ENCODE results near the gene OTOG. TPM values are rescaled to one million over a fixed set of nuclear protein-coding genes. Genes with fewer than 3 reads are reported as not detected.

The OTOG gene
- total and polyA plus RNA-seq, 3 experiments from 2014 or later, result not detected

- no peak overlapping the region for H3K4me3 Mint-ChIP-seq
- peaks cover 33 to 55% of the 10 kb centered on the region in 2 donors for H3K27me3 Mint-ChIP-seq
- no peaks in the 10 kb centered on the region for H3K4me1 Mint-ChIP-seq
- peaks cover 8 to 21% (median 9%) of the 10 kb centered on the region in 5 donors for H3K9me3 Mint-ChIP-seq
- DNase-seq, result no peak
- no peaks in the 10 kb centered on the region for H3K4me1 ChIP-seq (ENCODE audit: insufficient read depth, low read length)
- CTCF ChIA-PET, result no interaction called here
- peak overlapping the region in 1 of 8 donors; percentile 52 for H3K27ac Mint-ChIP-seq
- POLR2A ChIA-PET, result no interaction called here
- no peaks in the 10 kb centered on the region for H3K36me3 Mint-ChIP-seq
- no peak overlapping the region for H3K4me3 ChIP-seq (ENCODE audit: low read length)
- H3K36me3 ChIP-seq (ENCODE audit: insufficient read depth, low read length), result no peaks in the 10 kb centered on the region
- H3K9me3 ChIP-seq (ENCODE audit: low read length), result no peaks in the 10 kb centered on the region
- no peaks in the 10 kb centered on the region for H3K27me3 ChIP-seq (ENCODE audit: insufficient read depth, low read length, poor library complexity, severe bottlenecking)
- H3K27ac ChIP-seq (ENCODE audit: low read depth, low read length), result no peak overlapping the region
Observed at GRCh38 chr11:17650127-17650911, 103.3 kb downstream of the OTOG start.

- Mint-ChIP-seq H3K36me3 (no peaks in the 10 kb centered on the region), H3K27ac (no peak overlapping the region), H3K4me3 (no peak overlapping the region), H3K4me1 (no peaks in the 10 kb centered on the region), H3K27me3 (peaks cover 35 to 62% of the 10 kb centered on the region in 2 donors), H3K9me3 (peaks cover 9 to 26% (median 15%) of the 10 kb centered on the region in 5 donors)
- Histone ChIP-seq H3K36me3 (ENCODE audit: insufficient read depth, low read length) (no peaks in the 10 kb centered on the region), H3K4me1 (ENCODE audit: insufficient read depth, low read length) (no peaks in the 10 kb centered on the region), H3K9me3 (ENCODE audit: low read length) (no peaks in the 10 kb centered on the region), H3K27ac (ENCODE audit: low read depth, low read length) (no peak overlapping the region), H3K4me3 (ENCODE audit: low read length) (no peak overlapping the region), H3K27me3 (ENCODE audit: insufficient read depth, low read length, poor library complexity, severe bottlenecking) (no peaks in the 10 kb centered on the region)
- DNase-seq, result no peak
- POLR2A ChIA-PET, result no interaction called here
- CTCF ChIA-PET, result no interaction called here
Observed at GRCh38 chr11:17651061-17651460, 104.0 kb downstream of the OTOG start.

GRCh38 chr11:17651681-17652080, 104.6 kb downstream of the OTOG start:
- Histone ChIP-seq H3K36me3 (ENCODE audit: insufficient read depth, low read length) (no peaks in the 10 kb centered on the region), H3K27ac (ENCODE audit: low read depth, low read length) (no peak overlapping the region), H3K27me3 (ENCODE audit: insufficient read depth, low read length, poor library complexity, severe bottlenecking) (no peaks in the 10 kb centered on the region), H3K4me3 (ENCODE audit: low read length) (no peak overlapping the region), H3K9me3 (ENCODE audit: low read length) (no peaks in the 10 kb centered on the region), H3K4me1 (ENCODE audit: insufficient read depth, low read length) (no peaks in the 10 kb centered on the region)
- DNase-seq, result no peak
- peaks cover 35 to 62% of the 10 kb centered on the region in 2 donors for H3K27me3 Mint-ChIP-seq
- POLR2A ChIA-PET, result no interaction called here
- no peak overlapping the region for H3K4me3 Mint-ChIP-seq
- no peaks in the 10 kb centered on the region for H3K4me1 Mint-ChIP-seq
- H3K9me3 Mint-ChIP-seq, result peaks cover 9 to 26% (median 15%) of the 10 kb centered on the region in 5 donors
- no peaks in the 10 kb centered on the region for H3K36me3 Mint-ChIP-seq
- H3K27ac Mint-ChIP-seq, result no peak overlapping the region
- CTCF ChIA-PET, result no interaction called here

- Mint-ChIP-seq H3K27ac (no peak overlapping the region), H3K36me3 (no peaks in the 10 kb centered on the region)
Observed at GRCh38 chr11:17652556-17652955, 105.5 kb downstream of the OTOG start.

GRCh38 chr11:17653611-17654010, 106.6 kb downstream of the OTOG start:
- no peaks in the 10 kb centered on the region for H3K27me3 ChIP-seq (ENCODE audit: insufficient read depth, low read length, poor library complexity, severe bottlenecking)
- ChIA-PET POLR2A (no interaction called here), CTCF (no interaction called here)
- H3K4me3 ChIP-seq (ENCODE audit: low read length), result no peak overlapping the region
- no peaks in the 10 kb centered on the region for H3K4me1 Mint-ChIP-seq
- no peaks in the 10 kb centered on the region for H3K4me1 ChIP-seq (ENCODE audit: insufficient read depth, low read length)
- no peaks in the 10 kb centered on the region for H3K9me3 ChIP-seq (ENCODE audit: low read length)
- DNase-seq, result no peak
- no peaks in the 10 kb centered on the region for H3K36me3 Mint-ChIP-seq
- no peak overlapping the region for H3K27ac Mint-ChIP-seq
- H3K9me3 Mint-ChIP-seq, result peaks cover 0 to 15% (median 13%) of the 10 kb centered on the region in 5 donors
- no peak overlapping the region for H3K4me3 Mint-ChIP-seq
- no peak overlapping the region for H3K27ac ChIP-seq (ENCODE audit: low read depth, low read length)
- no peaks in the 10 kb centered on the region for H3K36me3 ChIP-seq (ENCODE audit: insufficient read depth, low read length)
- H3K27me3 Mint-ChIP-seq, result peaks cover 30 to 54% of the 10 kb centered on the region in 2 donors

More at GRCh38 chr11:17652556-17652955, 105.5 kb downstream of the OTOG start:
- no peaks in the 10 kb centered on the region for H3K27me3 ChIP-seq (ENCODE audit: insufficient read depth, low read length, poor library complexity, severe bottlenecking)
- H3K9me3 ChIP-seq (ENCODE audit: low read length), result no peaks in the 10 kb centered on the region
- no peaks in the 10 kb centered on the region for H3K4me1 Mint-ChIP-seq
- H3K4me3 Mint-ChIP-seq, result no peak overlapping the region
- peaks cover 6 to 22% (median 15%) of the 10 kb centered on the region in 5 donors for H3K9me3 Mint-ChIP-seq
- H3K4me3 ChIP-seq (ENCODE audit: low read length), result no peak overlapping the region
- ChIA-PET CTCF (no interaction called here), POLR2A (no interaction called here)
- no peak for DNase-seq
- H3K36me3 ChIP-seq (ENCODE audit: insufficient read depth, low read length), result no peaks in the 10 kb centered on the region
- no peaks in the 10 kb centered on the region for H3K4me1 ChIP-seq (ENCODE audit: insufficient read depth, low read length)
- H3K27ac ChIP-seq (ENCODE audit: low read depth, low read length), result no peak overlapping the region
- peaks cover 33 to 57% of the 10 kb centered on the region in 2 donors for H3K27me3 Mint-ChIP-seq

GRCh38 chr11:17655682-17656081, 108.6 kb downstream of the OTOG start:
- Histone ChIP-seq H3K4me3 (ENCODE audit: low read length) (no peak overlapping the region), H3K27me3 (ENCODE audit: insufficient read depth, low read length, poor library complexity, severe bottlenecking) (no peaks in the 10 kb centered on the region), H3K27ac (ENCODE audit: low read depth, low read length) (no peak overlapping the region), H3K9me3 (ENCODE audit: low read length) (no peaks in the 10 kb centered on the region), H3K4me1 (ENCODE audit: insufficient read depth, low read length) (no peaks in the 10 kb centered on the region), H3K36me3 (ENCODE audit: insufficient read depth, low read length) (no peaks in the 10 kb centered on the region)
- no peak for DNase-seq
- ChIA-PET POLR2A (no interaction called here), CTCF (no interaction called here)
- H3K27me3 Mint-ChIP-seq, result peaks cover 19 to 46% of the 10 kb centered on the region in 2 donors
- H3K9me3 Mint-ChIP-seq, result peaks cover 0 to 15% (median 13%) of the 10 kb centered on the region in 5 donors
- no peak overlapping the region for H3K4me3 Mint-ChIP-seq
- no peaks in the 10 kb centered on the region for H3K36me3 Mint-ChIP-seq
- H3K4me1 Mint-ChIP-seq, result no peaks in the 10 kb centered on the region
- no peak overlapping the region for H3K27ac Mint-ChIP-seq

GRCh38 chr11:17658211-17658610, 111.2 kb downstream of the OTOG start:
- Histone ChIP-seq H3K4me3 (ENCODE audit: low read length) (no peak overlapping the region), H3K9me3 (ENCODE audit: low read length) (no peaks in the 10 kb centered on the region), H3K36me3 (ENCODE audit: insufficient read depth, low read length) (no peaks in the 10 kb centered on the region), H3K4me1 (ENCODE audit: insufficient read depth, low read length) (no peaks in the 10 kb centered on the region), H3K27me3 (ENCODE audit: insufficient read depth, low read length, poor library complexity, severe bottlenecking) (no peaks in the 10 kb centered on the region), H3K27ac (ENCODE audit: low read depth, low read length) (no peak overlapping the region)
- Mint-ChIP-seq H3K9me3 (peaks cover 0 to 15% (median 13%) of the 10 kb centered on the region in 5 donors), H3K27ac (no peak overlapping the region), H3K36me3 (no peaks in the 10 kb centered on the region), H3K4me1 (no peaks in the 10 kb centered on the region), H3K4me3 (no peak overlapping the region), H3K27me3 (peaks cover 9 to 31% of the 10 kb centered on the region in 2 donors)
- ChIA-PET POLR2A (no interaction called here), CTCF (no interaction called here)
- no peak for DNase-seq

GRCh38 chr11:17668166-17668565, 121.1 kb downstream of the OTOG start:
- peaks cover 4 to 23% of the 10 kb centered on the region in 2 donors for H3K27me3 Mint-ChIP-seq
- no peaks in the 10 kb centered on the region for H3K36me3 ChIP-seq (ENCODE audit: insufficient read depth, low read length)
- H3K27me3 ChIP-seq (ENCODE audit: insufficient read depth, low read length, poor library complexity, severe bottlenecking), result no peaks in the 10 kb centered on the region
- no peaks in the 10 kb centered on the region for H3K4me1 ChIP-seq (ENCODE audit: insufficient read depth, low read length)
- no peaks in the 10 kb centered on the region for H3K9me3 ChIP-seq (ENCODE audit: low read length)
- ChIA-PET POLR2A (no interaction called here), CTCF (no interaction called here)
- DNase-seq, result no peak
- H3K4me3 ChIP-seq (ENCODE audit: low read length), result no peak overlapping the region
- no peaks in the 10 kb centered on the region for H3K36me3 Mint-ChIP-seq
- H3K27ac Mint-ChIP-seq, result no peak overlapping the region
- no peaks in the 10 kb centered on the region for H3K4me1 Mint-ChIP-seq
- no peak overlapping the region for H3K4me3 Mint-ChIP-seq
- peaks cover 0 to 7% (median 4%) of the 10 kb centered on the region in 5 donors for H3K9me3 Mint-ChIP-seq
- no peak overlapping the region for H3K27ac ChIP-seq (ENCODE audit: low read depth, low read length)

All from CD8-positive, alpha-beta memory T cell (primary cell).